Amygdala (tissue), 56 donors: ENCODE data around the gene FAM83D.

ENCODE experiments used
- DNase-seq, 56 donors: peaks; one replicate each; lab custom pipeline; 2025; lab: John Stamatoyannopoulos, UW

FAM83D gene

DNA sequence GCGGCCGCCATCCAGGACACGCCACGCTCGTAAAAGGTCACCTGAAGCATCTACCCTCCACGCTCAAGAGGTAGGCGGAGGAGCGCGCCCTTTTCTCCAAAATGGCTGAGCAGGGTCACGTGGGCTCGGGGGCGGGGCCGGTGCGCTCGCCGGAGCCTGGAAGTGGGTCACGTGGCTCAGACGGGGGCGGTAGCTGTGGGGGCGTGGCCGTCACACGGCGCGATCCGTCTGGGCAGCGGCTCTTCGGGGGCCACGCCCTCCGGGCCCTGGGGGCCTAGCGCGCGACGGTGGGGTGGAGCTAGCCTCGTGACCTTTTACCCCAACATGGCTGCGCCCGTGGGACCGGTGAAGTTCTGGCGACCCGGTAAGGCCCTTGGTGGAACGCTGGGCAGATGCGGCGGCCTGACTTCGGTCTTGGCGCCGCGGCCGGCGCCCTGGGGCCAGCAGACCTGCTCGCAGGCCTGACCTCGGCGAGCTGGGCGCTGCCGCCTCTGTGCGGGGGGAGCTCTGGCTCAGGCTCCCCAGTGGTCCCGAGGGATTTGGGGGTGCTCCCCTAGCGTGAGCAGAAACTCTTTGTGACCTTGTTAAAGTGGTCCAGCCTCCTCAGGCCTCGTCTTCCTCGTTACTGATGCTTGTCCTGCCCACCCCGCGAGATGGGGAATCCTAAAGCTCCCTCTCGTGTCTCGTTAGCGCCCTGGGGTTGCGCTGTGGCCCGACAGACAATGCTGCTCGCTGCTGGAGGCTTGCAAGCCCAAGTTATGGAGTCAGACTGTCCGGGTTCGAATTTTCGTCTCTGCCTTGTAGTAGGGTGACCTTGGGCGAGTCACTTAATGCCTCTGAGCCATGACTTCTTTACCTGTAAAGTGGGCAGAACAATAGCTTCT lies 36.1 kb downstream of the FAM83D start, which contains the start of gene DHX35:
Gene DHX35, plus strand, starts transcription at position 301 of the 884 bp plus-strand sequence. Its CDS starts 24 bp downstream, at position 325.
- peak; percentile 56 to 98 (median 95) for DNase-seq

- DNase-seq: no peak
These were observed 36.7 kb downstream of the FAM83D start for GRCh38 chr20:38962928-38963401.

DNA sequence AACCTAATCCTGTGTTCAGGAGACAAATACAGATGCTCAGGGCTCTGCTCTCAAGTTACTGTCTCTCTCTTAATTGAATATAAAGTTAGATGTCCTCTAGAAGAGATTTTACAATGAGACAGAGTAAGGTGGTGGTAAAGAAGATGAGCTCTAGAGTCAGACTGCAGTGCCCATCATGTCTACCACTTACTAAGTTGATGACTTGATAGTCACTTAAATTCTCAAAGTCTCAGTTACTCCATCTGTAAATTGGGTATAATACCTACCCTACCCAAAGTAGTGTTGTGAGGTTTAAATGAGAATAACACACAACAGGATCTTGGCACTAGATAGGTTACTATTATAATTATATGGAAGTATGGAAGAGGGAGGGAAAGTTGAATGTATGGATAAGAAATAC lies 37.5 kb downstream of the FAM83D start:
- DNase-seq: no peak

DNA sequence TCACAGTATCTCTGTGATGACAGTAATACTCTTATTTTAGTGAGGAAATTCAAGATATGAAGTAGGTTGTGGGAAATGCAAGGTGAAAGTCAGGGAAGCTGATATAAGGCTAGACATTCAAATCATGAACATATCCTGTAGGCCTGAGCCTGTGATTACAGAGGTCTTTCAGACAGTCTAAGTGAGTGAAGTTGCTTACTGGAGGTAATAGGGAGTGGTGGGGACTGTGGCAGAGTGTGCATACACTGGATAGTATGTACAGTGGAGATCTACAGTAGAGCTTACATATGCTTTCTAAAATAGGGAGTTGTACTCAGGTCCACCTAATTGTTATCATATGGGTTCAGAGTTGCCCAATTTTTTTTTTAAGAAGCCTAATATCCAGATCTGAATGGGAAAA lies 39.0 kb downstream of the FAM83D start:
- DNase-seq: no peak

GRCh38 chr20:38968090-38968489 lies 41.9 kb downstream of the FAM83D start:
- peak in 1 of 56 donors; percentile 9 for DNase-seq

DNA sequence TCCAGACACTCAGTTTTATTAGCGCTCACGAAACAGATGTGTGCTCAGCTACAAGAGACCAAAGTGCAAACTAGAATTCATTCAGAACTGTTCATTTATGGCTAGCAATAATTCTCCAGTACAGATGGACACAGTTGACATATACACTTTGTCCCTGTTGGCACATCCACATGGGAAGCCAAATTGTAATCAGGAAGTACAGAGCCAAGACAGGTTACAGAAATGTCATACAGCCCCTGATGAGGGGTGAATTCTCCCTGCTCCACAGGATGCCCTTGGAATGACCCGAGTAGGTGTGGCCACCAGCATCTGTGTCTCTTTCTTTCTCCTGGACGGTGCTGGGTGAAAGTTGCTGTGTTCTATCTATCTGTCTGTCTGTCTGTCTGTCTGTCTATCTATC lies 43.5 kb downstream of the FAM83D start:
- DNase-seq: no peak

DNA sequence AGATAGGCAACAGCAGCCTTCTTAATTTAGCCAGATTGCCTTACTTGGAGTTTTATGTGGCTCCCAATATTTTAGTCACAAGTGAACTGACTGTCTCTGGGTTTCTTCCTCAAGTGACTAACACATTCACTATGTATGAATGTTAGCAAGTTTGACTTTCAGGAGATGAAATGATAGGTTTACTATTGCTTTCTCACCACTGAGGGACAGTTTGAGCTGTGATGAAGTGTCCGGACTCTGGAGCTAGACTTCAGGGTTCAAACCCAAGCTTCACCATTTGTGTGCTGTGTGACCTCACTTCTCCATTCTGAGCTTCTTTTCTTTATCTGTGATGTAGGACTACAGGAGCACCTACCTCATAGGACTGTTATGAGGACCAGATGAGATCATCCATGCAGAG lies 44.1 kb downstream of the FAM83D start:
- DNase-seq: no peak

DNA sequence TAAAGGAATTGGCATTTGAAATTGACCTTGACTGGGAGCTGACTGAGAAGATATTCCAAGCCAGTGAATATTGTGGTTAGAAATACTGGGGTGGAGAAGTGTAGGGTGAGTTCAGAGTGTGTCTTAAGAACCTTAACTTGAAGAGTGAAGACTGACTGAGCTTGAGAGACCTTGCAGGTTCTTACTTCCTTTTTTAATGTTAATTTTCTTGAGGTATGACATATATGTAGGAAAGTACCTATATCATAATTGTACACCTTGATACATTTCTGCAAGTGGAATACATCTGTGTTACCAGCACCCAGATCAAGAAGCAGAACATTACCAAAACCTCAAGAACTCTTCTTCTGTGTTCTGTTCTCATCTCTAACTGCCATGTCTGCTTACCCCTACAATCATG lies 46.9 kb downstream of the FAM83D start:
- DNase-seq: no peak

- peak in 12 of 56 donors; percentile 2 to 11 (median 6) for DNase-seq
These were observed 47.4 kb downstream of the FAM83D start for GRCh38 chr20:38973645-38974044.

DNA sequence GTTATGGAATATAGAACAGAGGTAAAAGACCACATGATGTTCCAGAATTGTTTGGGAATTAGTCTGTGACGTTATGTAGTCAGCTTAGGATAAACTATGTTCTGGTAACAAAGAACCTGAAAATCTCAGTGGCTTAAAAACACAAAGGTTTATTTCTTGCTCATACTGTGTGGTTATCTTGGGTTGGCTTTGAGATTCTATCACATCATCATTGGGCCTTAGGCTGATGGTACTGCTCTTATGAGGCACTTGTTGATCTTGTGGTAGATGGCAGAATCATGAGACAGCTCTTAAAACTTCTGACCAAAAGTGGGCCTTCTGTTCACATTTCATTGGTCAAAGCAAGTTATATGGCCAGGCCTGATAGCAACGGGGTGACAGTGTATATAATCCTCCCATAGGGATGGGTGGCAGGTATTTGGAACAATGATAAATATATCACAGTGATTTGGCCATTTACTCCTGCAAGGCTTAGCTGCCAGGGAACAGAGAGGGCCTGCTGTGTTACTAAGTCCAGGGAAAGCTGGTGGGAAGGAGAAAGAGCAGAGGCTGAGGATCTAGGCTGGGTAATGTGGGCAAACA lies 49.4 kb downstream of the FAM83D start:
- DNase-seq: no peak

- no peak for DNase-seq
These were observed 53.2 kb downstream of the FAM83D start for GRCh38 chr20:38979434-38979833.

GRCh38 chr20:38979842-38980241 lies 53.6 kb downstream of the FAM83D start:
- no peak for DNase-seq

GRCh38 chr20:38982291-38982690 lies 56.1 kb downstream of the FAM83D start:
- DNase-seq: no peak

GRCh38 chr20:38985060-38985459 lies 58.8 kb downstream of the FAM83D start:
- DNase-seq: no peak

DNA sequence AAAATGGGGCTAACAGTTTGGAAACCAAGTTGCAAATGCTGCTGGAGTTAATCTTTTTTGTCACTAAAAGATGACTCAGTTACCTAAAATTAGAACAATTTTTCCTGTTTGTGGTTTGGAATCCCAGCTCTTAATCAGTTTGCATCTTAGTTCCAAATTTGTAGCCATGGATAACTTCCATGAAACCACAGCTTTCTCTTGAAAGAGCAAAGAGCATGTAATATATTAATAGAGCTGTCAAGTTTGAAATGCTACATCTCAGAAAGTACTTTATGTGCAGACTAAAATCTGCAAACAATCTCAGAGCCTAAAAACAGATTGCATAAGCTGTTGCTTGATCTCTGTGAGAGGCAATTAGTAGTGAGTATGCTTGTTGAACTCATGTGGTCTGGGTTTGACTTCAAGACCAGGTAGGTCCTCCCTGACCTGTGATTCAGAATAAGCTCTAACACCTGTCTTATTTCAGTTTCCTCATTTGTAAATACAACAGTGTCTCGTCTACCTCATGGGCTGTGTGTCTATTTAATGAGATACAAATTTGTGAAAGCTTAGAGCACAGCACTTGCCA lies 59.5 kb downstream of the FAM83D start:
- DNase-seq: no peak

DNA sequence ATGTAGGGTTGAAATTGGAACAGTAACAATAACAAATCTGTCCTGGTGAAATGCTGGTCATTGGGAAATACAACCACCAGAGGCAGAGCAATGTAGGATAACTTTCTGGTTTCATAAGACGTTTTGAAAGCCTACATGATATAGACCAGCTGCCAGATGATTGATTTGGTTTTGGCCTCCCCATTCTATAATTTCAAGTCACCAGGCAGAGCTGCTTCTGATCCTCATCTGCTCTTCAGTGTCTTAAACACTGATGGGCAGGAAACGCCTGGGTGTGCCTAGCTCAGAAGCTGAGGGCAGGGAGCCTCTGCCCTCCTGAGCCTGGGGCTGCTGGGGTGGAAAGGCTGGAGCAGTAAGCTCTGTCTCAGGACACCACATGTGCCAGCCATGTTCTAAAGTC lies 60.4 kb downstream of the FAM83D start:
- no peak for DNase-seq

GRCh38 chr20:38987777-38988176 lies 61.6 kb downstream of the FAM83D start:
- no peak for DNase-seq

DNA sequence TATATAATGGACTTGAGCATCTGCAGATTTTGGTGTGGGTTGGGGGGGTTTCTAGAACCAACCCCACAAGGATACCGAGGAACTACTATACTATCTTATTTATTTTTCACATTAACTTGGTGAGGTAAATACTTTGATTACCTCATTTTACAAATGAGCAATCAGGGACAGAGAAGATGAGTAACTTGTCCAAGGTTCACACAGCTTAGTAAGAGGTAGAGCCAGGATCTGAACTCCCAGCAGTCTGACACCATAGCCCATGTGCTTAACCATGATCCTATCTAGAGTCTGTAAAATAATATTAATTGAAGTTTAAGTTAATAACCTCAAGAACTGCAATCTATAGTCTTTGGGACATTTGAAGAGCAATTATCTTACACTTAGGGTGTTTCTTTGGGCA lies 64.5 kb downstream of the FAM83D start:
- DNase-seq: no peak

DNA sequence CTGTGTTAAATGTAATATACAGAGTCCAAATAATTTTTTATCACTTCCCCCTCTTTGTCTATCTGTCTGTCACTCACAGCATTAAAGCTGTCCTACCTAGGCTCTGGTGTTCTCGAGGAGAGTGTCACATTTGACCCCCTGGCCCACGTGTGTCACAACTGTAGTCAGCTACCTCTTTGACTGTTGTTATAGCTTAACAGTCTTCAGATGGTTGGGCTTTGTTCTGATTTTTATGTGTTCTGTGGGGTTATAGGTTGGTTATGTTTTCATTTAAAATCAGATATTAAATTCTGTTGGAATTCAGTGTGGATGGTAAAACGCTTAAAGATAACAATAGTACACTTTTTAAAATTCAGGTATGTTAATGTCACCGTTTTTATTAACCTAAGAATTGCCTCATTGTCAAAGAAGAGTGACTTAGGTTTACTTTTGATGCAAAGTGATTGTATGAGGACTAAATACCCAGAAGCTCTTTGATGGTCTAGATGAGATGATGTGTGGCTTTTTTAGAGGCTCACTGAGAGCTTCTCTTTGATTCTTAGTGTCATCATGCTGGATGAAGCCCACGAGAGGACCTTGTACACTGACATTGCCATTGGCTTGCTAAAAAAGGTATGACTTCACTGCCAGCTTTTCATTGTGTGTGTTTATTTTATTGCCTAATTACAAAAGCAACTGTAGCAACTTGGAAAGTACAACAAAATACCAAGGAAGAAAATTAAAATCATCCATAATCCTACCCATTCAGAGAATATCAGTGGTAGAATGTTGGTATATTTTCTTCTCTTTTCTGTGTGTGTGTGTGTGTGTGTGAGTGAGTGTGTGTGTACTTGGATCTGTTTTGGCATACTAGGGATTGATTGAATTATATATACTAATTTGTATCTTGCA lies 65.8 kb downstream of the FAM83D start:
- no peak for DNase-seq

DNA sequence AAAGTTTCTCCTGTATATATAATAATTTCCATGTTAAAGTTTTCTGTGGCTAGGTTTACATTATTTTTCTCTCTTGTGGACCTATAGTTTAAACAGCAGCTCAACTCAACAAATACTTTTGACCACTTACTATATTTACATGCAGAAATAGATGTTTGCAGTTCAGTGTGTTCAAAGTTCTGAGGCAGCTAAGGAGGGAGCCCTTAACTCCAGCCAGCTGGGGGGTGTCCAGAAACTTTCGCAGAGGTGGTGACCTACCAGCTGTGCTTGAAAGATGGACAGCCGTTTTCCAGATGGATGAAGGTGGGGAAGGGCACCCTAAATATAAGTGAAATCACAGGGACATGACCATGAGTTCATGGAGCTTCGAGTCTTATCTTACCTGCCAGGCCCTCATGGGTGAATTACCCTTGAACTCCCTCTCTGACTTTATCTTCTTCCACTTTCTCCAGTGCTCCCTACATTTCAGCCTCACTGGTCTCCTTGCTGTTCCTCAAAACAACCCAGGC lies 69.4 kb downstream of the FAM83D start:
- no peak for DNase-seq
